ENCODE results near the gene GPR161. TPM values are rescaled to one million over a fixed set of nuclear protein-coding genes. Genes with fewer than 3 reads are reported as not detected.
"Not testable (repeated sequence)": the region's sequence is repeated elsewhere in the genome, so short reads cannot be mapped to it uniquely, and the experiment has no call there.

The GPR161 gene
- total RNA-seq, 8 experiments from 2014 or later = 2.3 to 36.7 (median 16.3) TPM

DNA sequence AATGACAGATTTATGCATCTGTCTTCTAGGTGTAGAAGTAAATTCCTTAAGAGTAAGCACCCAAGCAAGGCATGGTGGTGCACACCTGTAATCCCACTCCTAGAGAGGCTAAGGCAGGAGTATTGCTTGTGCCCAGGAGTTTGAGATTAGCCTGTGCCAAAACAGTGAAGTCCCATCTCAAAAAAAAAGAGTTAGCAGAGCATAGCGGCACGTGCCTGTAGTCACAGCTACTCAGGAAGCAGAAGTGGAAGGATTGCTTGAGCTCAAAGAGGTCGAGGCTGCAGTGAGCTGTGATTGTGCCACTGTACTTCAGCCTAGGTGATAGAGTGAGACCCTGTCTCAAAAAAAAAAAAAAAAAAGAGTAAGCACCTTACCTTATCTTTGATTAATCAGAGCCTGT, 26.9 kb upstream of the GPR161 start:
- Histone ChIP-seq H3K27ac (no peak overlapping the region), H3K4me3 (no peak overlapping the region), H3K4me1 (replicated peaks in 1 of 2) (no peaks in the 10 kb centered on the region)
- WGBS, 10 experiments = 0 to 90% (median 73%) methylated on average over 1 to 3 of the region's 3 CpGs; no CpG with 5 or more reads in 3 of the 10 experiments
- in situ Hi-C loops (cut with MboI; ENCODE audit: low pct_unique_long_range_greater_than_20kb in 2 of 9, low sequenced_read_pairs in 9 of 9, unreplicated experiment in 9 of 9) = no loop called here
- ATAC-seq (replicated peaks in 6 of 8) = no peak

DNA sequence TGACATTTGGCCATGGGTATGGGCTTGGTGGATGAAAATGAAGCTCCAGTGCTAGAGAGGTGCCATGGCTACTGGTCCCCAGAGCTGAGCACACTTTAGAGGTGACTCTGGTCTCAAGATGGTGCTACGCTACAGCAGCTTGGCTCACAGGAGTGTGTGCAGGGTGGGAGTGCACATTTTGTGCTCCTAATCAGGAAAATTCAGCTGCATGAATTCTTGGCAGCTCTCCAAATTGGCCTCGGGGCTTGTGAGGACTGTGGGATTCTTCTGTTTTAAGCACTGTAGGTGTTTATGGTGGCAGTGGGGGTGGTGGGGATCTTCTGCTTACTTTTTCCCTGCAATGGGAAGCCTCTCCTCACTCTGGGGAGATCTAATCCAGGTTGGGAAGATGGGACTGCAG, 24.7 kb upstream of the GPR161 start:
- in situ Hi-C loops (cut with MboI; ENCODE audit: low pct_unique_long_range_greater_than_20kb in 2 of 9, low sequenced_read_pairs in 9 of 9, unreplicated experiment in 9 of 9) = no loop called here

DNA sequence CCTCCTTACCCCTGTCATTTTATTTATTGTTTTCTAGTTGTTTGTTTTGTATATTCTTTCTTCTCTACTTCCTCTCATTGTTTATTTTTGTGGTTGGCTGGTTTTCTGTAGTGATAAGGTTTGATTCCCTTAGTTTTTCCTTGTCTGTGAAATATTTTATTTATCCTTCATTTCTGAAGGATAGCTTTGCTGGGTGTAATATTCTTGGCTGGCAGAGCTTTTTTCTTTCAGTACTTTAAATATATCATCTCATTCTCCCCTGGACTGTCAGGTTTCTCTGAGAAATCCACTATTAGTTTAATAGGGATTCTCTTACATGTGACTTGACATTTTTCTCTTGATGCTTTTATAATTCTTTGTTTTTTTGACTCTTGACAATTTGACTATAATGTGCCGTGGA, 23.2 kb upstream of the GPR161 start:
- H3K27ac ChIP-seq = no peak overlapping the region
- no peaks in the 10 kb centered on the region for H3K4me1 ChIP-seq (replicated peaks in 1 of 2)
- 5 to 100% (median 78%) methylated on average over 1 of the region's 1 CpG for WGBS, 10 experiments
- ATAC-seq (replicated peaks in 6 of 8) = no peak
- no peak overlapping the region for H3K4me3 ChIP-seq
- in situ Hi-C loops (cut with MboI; ENCODE audit: low pct_unique_long_range_greater_than_20kb in 2 of 9, low sequenced_read_pairs in 9 of 9, unreplicated experiment in 9 of 9) = no loop called here

More for the DNA sequence above, 24.7 kb upstream of the GPR161 start:
- Histone ChIP-seq H3K4me1 (replicated peaks in 1 of 2) (no peaks in the 10 kb centered on the region), H3K4me3 (no peak overlapping the region), H3K27ac (no peak overlapping the region)
- 29 to 100% (median 71%) methylated on average over 1 of the region's 2 CpGs; no CpG with 5 or more reads in 6 of the 10 experiments for WGBS, 10 experiments
- ATAC-seq (replicated peaks in 6 of 8) = peak in 3 of 8 experiments; percentile 22 to 68 (median 57)

DNA sequence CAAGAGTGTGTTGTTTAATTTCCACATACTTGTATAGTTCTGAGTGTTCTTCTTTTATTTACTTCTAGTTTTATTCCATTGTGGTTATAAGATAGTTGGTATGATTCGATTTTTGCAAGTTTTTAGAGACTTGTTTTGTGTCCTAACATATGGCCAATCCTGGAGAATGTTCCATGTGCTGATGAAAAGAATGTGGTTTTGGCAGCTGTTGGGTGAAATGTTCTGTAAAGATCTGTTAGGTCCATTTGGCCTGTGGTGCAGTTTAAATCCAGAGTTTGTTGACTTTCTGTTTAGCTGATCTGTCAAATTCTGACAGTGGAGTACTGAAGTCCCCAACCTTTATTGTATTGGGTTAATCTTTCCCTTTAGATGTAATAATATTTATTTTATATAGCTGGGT, 22.5 kb upstream of the GPR161 start:
- Histone ChIP-seq H3K27ac (no peak overlapping the region), H3K4me1 (replicated peaks in 1 of 2) (peaks cover 0 to 3% of the 10 kb centered on the region in 2 donors), H3K4me3 (no peak overlapping the region)
- in situ Hi-C loops (cut with MboI; ENCODE audit: low pct_unique_long_range_greater_than_20kb in 2 of 9, low sequenced_read_pairs in 9 of 9, unreplicated experiment in 9 of 9) = no loop called here
- WGBS, 10 experiments = 0 to 57% (median 27%) methylated on average over 1 of the region's 1 CpG; no CpG with 5 or more reads in 2 of the 10 experiments
- no peak for ATAC-seq (replicated peaks in 6 of 8)

DNA sequence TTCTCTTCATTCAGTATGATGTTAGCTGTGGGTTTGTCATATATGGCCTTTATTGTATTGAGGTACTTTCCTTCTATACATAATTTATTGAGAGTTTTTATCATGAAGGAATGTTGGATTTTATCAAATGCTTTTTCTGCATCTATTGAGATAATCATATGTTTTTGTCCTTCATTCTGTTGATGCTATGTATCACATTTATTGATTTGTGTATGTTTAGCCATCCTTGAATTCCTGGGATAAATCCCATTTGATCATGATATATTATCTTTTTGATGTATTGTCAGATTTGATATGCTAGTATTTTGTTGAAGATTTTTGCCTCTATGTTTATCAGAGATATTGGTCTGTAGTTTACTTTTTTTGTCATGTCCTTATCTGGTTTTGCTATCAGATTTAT, 20.9 kb upstream of the GPR161 start:
- H3K27ac ChIP-seq = no peak overlapping the region
- ATAC-seq (replicated peaks in 6 of 8) = no peak
- H3K4me3 ChIP-seq = no peak overlapping the region
- peaks cover 0 to 3% of the 10 kb centered on the region in 2 donors for H3K4me1 ChIP-seq (replicated peaks in 1 of 2)
- in situ Hi-C loops (cut with MboI; ENCODE audit: low pct_unique_long_range_greater_than_20kb in 2 of 9, low sequenced_read_pairs in 9 of 9, unreplicated experiment in 9 of 9) = no loop called here

DNA sequence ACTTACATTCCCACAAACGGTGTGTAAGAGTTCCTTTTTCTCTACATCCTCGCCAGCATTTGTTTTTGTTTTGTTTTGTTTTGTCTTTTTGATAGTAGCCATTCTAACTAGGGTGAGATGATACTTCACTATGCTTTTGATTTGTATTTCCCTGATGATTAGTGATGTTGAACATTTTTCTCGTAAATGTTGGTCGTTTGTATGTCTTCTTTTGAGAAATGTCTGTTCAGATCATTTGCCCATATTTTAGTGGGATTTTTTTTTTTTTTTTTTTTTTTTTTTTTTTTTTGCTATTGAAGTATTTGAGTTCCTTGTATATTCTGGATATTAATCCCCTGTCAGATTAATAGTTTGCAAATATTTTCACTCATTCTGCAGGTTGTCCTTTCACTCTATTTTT, 19.2 kb upstream of the GPR161 start:
- 0 to 85% (median 58%) methylated on average over 1 to 4 of the region's 4 CpGs for WGBS, 10 experiments
- Histone ChIP-seq H3K4me1 (replicated peaks in 1 of 2) (peaks cover 0 to 3% of the 10 kb centered on the region in 2 donors), H3K4me3 (no peak overlapping the region), H3K27ac (no peak overlapping the region)
- ATAC-seq (replicated peaks in 6 of 8) = no peak
- in situ Hi-C loops (cut with MboI; ENCODE audit: low pct_unique_long_range_greater_than_20kb in 2 of 9, low sequenced_read_pairs in 9 of 9, unreplicated experiment in 9 of 9) = no loop called here

DNA sequence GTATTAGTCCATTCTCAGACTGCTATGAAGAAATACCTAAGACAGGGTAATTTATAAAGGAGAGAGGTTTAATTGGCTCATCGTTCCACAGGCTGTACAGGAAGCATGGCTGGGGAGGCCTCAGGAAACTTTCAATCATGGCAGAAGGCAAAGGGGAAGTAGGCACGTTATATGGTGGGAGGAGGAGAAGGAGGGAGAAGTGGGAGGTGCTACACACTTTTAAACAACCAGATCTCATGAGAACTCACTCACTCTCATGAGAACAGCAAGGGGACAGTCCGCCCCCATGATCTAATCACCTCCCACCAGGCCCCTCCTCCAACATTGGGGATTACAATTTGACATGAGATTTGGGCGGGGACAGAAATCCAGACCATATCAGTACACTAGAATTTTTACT, 18.0 kb upstream of the GPR161 start:
- ATAC-seq (replicated peaks in 6 of 8); in situ Hi-C loops (cut with MboI; ENCODE audit: low pct_unique_long_range_greater_than_20kb in 2 of 9, low sequenced_read_pairs in 9 of 9, unreplicated experiment in 9 of 9); H3K27ac ChIP-seq; H3K4me3 ChIP-seq; H3K4me1 ChIP-seq (replicated peaks in 1 of 2): not testable (repeated sequence)
- WGBS, 10 experiments = 0 to 96% (median 73%) methylated on average over 1 to 4 of the region's 4 CpGs; no CpG with 5 or more reads in 1 of the 10 experiments

DNA sequence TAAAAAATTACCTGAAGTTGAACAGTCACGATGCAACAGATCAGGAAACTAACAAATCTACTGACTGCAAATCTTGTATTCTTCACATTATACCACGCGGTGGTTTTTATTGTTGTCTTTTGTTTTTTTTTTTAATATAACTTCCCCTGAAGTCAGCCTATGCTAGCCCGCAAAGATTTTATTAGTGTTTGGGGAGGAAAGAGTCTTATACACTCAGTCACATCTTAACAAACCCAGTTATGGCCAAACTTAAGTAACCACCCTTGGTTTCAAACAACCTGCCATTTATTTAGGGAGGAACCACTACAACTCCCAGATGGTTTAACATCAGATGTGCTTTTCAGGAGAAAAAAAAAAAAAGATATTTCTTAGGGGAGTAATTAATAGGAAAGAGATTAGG, 15.2 kb upstream of the GPR161 start:
- Histone ChIP-seq H3K4me1 (replicated peaks in 1 of 2) (peaks cover 0 to 3% of the 10 kb centered on the region in 2 donors), H3K4me3 (no peak overlapping the region), H3K27ac (no peak overlapping the region)
- in situ Hi-C loops (cut with MboI; ENCODE audit: low pct_unique_long_range_greater_than_20kb in 2 of 9, low sequenced_read_pairs in 9 of 9, unreplicated experiment in 9 of 9) = no loop called here
- 60 to 100% (median 89%) methylated on average over 3 to 4 of the region's 4 CpGs for WGBS, 10 experiments
- no peak for ATAC-seq (replicated peaks in 6 of 8)

DNA sequence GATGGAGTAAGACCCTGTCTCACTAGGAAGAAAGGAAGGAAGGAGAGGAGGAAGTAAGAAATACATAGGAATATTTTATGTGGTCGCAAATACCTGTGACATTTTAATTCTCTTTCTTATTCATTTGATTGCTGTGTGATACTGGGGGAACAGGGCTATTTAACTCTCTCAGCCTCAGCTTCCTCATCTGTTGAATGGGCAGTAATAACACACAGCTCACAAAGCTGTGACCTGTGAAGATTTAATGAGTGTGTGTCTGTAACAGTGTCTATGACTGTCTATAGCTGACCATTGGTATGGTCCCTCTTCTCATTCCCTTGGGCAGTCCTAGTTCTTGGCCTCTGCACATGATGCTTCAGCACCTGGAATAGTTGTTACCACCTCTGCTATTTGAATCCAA, 13.6 kb upstream of the GPR161 start:
- 50 to 100% (median 83%) methylated on average over 1 of the region's 1 CpG; no CpG with 5 or more reads in 2 of the 10 experiments for WGBS, 10 experiments
- in situ Hi-C loops (cut with MboI; ENCODE audit: low pct_unique_long_range_greater_than_20kb in 2 of 9, low sequenced_read_pairs in 9 of 9, unreplicated experiment in 9 of 9) = no loop called here
- no peak overlapping the region for H3K4me3 ChIP-seq
- no peak for ATAC-seq (replicated peaks in 6 of 8)
- peaks cover 0 to 3% of the 10 kb centered on the region in 2 donors for H3K4me1 ChIP-seq (replicated peaks in 1 of 2)
- no peak overlapping the region for H3K27ac ChIP-seq

DNA sequence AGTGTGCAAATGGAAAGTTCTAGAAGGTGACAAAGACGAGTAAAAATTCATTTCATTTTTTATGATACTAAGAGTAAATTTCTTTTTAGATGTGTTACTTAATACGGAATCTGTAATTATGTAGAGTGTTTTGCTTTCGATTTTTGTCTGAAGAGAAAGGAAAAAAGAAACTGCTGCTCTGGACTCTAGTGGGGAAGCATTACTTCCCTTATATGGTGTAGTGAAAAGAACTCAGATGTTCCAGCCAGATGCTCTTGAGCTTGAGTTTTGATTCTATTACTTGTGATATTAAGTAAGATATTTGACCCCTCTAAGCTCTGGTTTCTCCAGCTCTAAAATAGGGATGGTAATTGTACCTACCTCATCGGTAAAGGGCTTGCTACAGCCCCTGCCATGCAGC, 12.2 kb upstream of the GPR161 start:
- Histone ChIP-seq H3K4me1 (replicated peaks in 1 of 2) (no peaks in the 10 kb centered on the region), H3K4me3 (no peak overlapping the region), H3K27ac (no peak overlapping the region)
- no peak for ATAC-seq (replicated peaks in 6 of 8)
- WGBS, 10 experiments = 8 to 85% (median 66%) methylated on average over 2 to 4 of the region's 4 CpGs
- in situ Hi-C loops (cut with MboI; ENCODE audit: low pct_unique_long_range_greater_than_20kb in 2 of 9, low sequenced_read_pairs in 9 of 9, unreplicated experiment in 9 of 9) = no loop called here

DNA sequence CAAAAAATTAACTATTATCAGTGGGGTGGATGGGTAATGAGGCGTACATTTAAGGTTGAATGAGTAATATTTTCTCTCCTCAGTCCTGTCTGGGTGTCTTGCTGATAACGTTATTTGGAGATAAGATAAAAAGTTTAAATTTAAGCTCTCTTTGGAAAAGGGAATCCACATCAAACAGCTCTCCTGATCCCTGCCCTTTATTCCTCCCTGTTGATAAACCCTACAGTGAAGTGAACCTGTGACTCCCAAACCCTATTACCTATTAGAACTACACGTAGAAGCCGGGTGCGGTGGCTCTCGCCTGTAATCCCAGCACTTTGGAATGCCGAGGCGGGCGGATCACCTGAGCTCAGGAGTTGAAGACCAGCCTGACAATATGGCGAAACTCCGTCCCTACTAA, 9.9 kb upstream of the GPR161 start:
- 39 to 100% (median 95%) methylated on average over 1 to 11 of the region's 11 CpGs for WGBS, 10 experiments
- in situ Hi-C loops (cut with MboI; ENCODE audit: low pct_unique_long_range_greater_than_20kb in 2 of 9, low sequenced_read_pairs in 9 of 9, unreplicated experiment in 9 of 9) = no loop called here

DNA sequence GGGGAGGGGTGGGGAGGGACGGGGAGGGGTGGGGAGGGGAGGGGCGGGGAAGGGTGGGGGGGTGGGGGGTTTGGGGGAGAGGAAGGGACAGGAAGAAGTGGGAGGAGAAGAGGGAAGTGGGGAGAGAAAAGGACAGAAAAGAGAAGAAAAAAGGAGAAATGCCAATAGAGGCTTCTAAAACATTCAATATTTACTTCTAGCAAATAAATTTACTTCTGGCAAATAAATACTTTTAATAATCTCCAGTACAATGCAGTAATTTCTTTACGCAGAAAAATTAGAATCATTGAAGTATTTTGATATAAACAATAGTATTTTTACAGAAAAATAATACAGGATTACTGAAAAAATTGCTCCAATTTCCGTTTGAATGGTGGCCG, 9.4 kb upstream of the GPR161 start:
- Histone ChIP-seq H3K4me1 (replicated peaks in 1 of 2) (no peaks in the 10 kb centered on the region), H3K4me3 (no peak overlapping the region), H3K27ac (no peak overlapping the region)
- no peak for ATAC-seq (replicated peaks in 6 of 8)
- 55 to 100% (median 89%) methylated on average over 2 to 3 of the region's 5 CpGs for WGBS, 10 experiments
- in situ Hi-C loops (cut with MboI; ENCODE audit: low pct_unique_long_range_greater_than_20kb in 2 of 9, low sequenced_read_pairs in 9 of 9, unreplicated experiment in 9 of 9) = no loop called here

More for the DNA sequence above, 9.9 kb upstream of the GPR161 start:
- no peaks in the 10 kb centered on the region for H3K4me1 ChIP-seq (replicated peaks in 1 of 2)
- no peak for ATAC-seq (replicated peaks in 6 of 8)
- no peak overlapping the region for H3K4me3 ChIP-seq
- no peak overlapping the region for H3K27ac ChIP-seq

DNA sequence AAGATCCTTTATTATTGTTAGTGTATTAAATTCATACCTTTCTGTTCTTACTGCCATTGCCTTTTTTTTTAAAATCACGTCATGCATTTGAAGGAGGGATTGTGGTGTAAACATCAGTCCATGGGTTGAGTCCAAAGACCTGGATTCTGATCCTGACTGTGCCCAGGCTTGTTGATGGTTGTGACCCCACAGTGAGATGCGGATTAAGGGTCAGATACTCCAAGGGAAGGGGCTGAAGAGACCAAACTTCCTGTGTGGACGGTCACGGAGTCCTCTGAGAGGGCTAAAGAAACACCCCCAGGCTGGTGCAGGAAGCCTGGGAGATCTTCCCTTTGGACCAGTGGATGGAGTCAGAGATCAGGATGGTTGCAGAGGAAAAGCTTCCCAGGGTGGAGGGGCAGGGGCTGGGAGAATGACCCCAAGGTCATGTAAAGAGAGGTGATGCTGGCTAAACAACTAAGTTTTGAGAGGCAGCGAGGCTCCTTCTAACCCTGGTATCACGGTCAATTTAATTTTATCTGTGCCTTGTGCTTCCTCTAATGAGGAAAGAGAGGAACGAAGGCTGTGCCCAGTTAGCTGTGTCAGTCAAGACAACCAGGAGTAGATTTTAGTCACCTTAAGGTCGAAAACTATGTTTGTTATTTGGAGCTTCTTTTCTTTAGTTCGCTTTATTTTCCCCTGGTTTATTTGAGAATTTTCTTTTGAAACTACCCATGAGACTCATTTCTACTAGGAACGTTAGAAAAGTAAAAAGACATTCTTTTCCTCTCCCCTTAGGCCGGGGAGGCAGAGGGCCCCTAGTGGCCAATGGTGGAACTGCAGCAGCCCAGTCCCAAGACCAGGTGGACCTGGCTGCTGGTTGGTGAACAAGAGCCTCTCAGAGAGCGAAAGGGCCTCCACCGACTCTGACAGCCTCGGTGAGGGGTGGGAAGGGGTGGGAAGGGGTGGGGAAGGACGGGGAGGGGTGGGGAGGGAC, 8.7 kb upstream of the GPR161 start:
- Histone ChIP-seq H3K4me1 (replicated peaks in 1 of 2) (no peaks in the 10 kb centered on the region), H3K27ac (no peak overlapping the region), H3K4me3 (no peak overlapping the region)
- in situ Hi-C loops (cut with MboI; ENCODE audit: low pct_unique_long_range_greater_than_20kb in 2 of 9, low sequenced_read_pairs in 9 of 9, unreplicated experiment in 9 of 9) = no loop called here
- ATAC-seq (replicated peaks in 6 of 8) = peak; percentile 93 to 100 (median 97)
- WGBS, 10 experiments = 14 to 100% (median 37%) methylated on average over 1 to 11 of the region's 15 CpGs
